Epithelial cell of proximal tubule (primary cell): ENCODE data around the gene RNASE3. TPM values are rescaled to one million over a fixed set of nuclear protein-coding genes. Genes with fewer than 3 reads are reported as not detected.
"Not testable (repeated sequence)": the region's sequence is repeated elsewhere in the genome, so short reads cannot be mapped to it uniquely, and the experiment has no call there.

Experiments
- DNase-seq: peaks from one replicate; pipeline ENCODE4 v3.0.0-alpha.2; 2011; ENCODE audit warnings: low read depth
- H3K4me3 ChIP-seq: 2 replicates; pipeline ENCODE4 v1.5.1; 2011; ENCODE audit warnings: low read depth, mild to moderate bottlenecking, low read length
- total RNA-seq: library from RNA; depleted of rRNA; stranded (reverse); fragments of >200 nt; gene quantifications from 2 replicates; pipeline ENCODE4 v1.2.3, GENCODE V29; 2015
- TF ChIP-seq, protein P1 (sequence below): conservative IDR thresholded peaks from 2 replicates; pipeline ENCODE4 v1.5.1; 2012; ENCODE audit warnings: low read depth, mild to moderate bottlenecking, low read length

The RNASE3 gene
- total RNA-seq, 1 donor from 2014 or later = not detected

GRCh38 chr14:20857630-20858261 is 33.4 kb upstream of the RNASE3 start:
- H3K4me3 ChIP-seq = no peak overlapping the region
- no peak for DNase-seq
- TF ChIP-seq, protein P1, sequence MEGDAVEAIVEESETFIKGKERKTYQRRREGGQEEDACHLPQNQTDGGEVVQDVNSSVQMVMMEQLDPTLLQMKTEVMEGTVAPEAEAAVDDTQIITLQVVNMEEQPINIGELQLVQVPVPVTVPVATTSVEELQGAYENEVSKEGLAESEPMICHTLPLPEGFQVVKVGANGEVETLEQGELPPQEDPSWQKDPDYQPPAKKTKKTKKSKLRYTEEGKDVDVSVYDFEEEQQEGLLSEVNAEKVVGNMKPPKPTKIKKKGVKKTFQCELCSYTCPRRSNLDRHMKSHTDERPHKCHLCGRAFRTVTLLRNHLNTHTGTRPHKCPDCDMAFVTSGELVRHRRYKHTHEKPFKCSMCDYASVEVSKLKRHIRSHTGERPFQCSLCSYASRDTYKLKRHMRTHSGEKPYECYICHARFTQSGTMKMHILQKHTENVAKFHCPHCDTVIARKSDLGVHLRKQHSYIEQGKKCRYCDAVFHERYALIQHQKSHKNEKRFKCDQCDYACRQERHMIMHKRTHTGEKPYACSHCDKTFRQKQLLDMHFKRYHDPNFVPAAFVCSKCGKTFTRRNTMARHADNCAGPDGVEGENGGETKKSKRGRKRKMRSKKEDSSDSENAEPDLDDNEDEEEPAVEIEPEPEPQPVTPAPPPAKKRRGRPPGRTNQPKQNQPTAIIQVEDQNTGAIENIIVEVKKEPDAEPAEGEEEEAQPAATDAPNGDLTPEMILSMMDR = peak; percentile 91

- no peak overlapping the region for H3K4me3 ChIP-seq
- DNase-seq = no peak
- TF ChIP-seq, protein P1 = no peak
Measured at GRCh38 chr14:20866194-20866593, 25.0 kb upstream of the RNASE3 start.

GRCh38 chr14:20866963-20867362 is 24.2 kb upstream of the RNASE3 start:
- no peak for DNase-seq
- no peak overlapping the region for H3K4me3 ChIP-seq
- TF ChIP-seq, protein P1 = peak; percentile 57

DNA sequence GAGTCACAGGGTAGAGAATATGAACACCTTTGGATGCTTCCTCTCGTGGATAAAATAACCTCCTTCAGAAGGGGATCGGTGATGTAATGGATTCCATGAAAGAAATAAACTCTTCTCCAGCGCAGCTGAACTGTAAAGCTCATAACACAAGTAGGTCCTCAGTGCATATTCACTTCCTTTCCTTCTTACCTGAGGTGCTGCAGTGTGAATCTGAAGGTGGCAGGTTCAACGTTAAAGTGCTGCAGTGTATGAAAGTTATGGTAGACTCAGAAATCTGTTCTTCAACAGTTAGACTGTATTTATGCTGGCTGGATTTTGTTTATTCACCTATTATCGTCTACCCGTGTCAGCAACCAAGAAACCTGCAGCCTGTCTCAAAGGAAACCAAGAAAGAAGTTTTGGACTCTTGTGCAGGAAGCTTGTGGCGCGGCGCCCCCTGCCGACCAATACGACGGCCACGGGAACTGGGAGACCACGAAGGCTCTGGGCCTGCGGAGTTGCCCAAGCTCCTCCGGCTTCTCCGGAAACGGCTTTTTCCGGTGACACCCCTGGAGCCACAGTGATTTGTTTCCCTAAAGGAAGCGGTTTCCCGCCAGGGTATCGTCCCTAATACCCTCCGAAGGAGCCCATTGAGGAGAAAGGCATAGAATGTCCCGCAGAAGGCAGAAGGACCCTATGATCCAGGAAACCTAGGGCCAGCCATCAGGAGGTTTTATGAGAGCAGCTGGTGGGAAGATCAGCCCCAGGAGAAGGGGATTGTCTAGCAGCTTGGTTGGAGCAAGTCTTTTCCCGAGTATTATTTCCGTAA is 17.6 kb upstream of the RNASE3 start:
- H3K4me3 ChIP-seq = peak overlapping the region; percentile 5
- DNase-seq = no peak
- TF ChIP-seq, protein P1 = peak; percentile 76

DNA sequence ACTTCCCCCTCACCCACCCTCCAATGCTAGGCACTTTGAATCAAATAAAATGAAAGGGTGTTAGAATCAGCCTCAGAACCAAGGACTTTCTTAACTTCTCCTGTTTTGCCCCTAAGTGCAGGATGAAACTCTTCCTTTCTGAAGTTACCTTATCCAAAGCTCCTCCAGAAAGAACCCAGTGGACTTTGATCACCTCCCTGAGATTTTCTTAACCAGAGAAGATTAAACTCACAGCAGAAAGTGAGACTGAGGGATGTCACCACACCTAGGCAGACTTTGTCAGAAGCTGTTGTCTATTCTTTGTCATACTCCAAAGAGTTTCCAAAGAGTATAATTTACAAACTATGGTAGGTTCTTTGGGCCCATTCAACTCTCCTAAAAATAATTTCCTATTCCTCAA is 14.2 kb upstream of the RNASE3 start:
- TF ChIP-seq, protein P1 = no peak
- no peak overlapping the region for H3K4me3 ChIP-seq

GRCh38 chr14:20878695-20879094 is 12.5 kb upstream of the RNASE3 start:
- TF ChIP-seq, protein P1 = no peak
- DNase-seq = no peak
- H3K4me3 ChIP-seq = no peak overlapping the region

More for the DNA sequence above, 14.2 kb upstream of the RNASE3 start:
- DNase-seq = no peak

GRCh38 chr14:20881229-20881628 is 10.0 kb upstream of the RNASE3 start:
- DNase-seq, H3K4me3 ChIP-seq: not testable (repeated sequence)

DNA sequence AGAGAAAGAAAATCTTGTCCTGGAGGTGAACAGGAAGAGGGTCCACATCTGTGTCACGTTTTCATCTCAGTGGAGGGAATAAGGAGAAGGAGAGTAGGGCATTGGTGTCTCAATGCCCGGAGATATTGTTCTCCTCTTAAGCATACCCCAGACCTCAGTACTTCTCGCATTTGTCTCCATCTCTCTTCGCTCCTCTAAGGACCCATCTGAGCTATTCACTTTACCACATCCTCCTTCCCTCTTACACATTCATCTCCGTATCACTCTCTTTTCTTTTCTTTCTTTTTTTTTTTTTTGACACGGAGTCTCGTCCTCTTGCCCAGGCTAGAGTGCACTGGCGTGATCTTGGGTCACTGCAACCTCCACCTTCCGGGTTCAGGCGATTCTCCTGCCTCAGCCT is 8.4 kb upstream of the RNASE3 start:
- not testable (repeated sequence) for H3K4me3 ChIP-seq, DNase-seq

DNA sequence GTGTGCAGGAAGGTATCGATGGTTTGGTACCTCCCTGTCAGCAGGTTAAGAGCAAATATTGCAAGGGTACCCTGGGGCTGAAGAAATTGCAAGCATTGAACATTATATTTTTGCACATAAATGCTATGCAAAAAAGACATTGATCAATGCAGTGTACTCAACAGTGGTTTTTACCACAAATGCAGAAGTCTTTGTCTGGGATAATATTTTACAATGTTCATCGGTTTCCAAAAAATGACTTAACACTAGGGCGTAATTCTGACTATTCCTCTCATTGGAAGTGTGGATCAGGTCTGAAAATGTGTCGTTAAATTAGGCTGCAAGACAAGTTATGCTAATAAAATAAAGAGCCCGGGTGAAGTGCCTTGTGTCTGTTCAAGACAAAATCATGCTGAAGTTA is 2.8 kb upstream of the RNASE3 start:
- not testable (repeated sequence) for H3K4me3 ChIP-seq, DNase-seq

- H3K4me3 ChIP-seq, DNase-seq: not testable (repeated sequence)
Measured at GRCh38 chr14:20895322-20895721, 4.1 kb downstream of the RNASE3 start.
